ENCODE results near the gene GSN.

GSN gene

DNA sequence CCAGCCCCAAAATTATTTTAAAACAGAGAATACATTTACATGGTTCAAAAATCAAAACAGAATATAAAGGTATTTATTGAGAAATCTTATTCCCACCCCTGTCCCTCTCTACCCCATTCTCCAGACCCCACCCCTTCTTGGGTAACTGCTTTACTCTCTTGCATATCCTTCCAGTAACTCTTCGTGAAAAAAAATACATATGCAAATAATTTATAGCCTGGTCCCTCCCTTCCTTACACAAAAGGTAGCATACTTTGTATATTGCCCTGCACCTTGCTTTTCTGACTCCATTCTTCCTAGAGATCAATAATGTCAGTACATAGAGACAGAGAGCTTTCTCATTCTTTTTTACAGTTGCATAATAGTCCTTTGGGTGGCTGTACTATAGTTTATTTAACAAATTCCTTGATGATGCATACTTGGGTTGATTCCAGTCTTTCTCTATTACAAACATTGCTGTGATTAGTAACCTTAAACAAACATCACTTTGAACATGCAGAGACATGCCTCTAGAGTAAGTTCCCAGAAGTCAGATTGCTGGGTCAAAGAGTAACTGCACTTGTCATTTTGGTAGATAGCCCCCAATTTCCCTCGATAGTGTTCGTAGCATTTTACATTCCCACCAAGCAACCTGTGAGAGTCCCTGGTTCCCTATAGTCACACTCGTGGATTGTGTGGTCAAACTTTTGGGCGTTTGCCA lies 54.2 kb downstream of the GSN start:
- no peak for DNase-seq

GRCh38 chr9:121322737-121323448 lies 54.9 kb downstream of the GSN start:
- DNase-seq = no peak

- no peak for DNase-seq
Measured at GRCh38 chr9:121323449-121324151, 55.6 kb downstream of the GSN start.

DNA sequence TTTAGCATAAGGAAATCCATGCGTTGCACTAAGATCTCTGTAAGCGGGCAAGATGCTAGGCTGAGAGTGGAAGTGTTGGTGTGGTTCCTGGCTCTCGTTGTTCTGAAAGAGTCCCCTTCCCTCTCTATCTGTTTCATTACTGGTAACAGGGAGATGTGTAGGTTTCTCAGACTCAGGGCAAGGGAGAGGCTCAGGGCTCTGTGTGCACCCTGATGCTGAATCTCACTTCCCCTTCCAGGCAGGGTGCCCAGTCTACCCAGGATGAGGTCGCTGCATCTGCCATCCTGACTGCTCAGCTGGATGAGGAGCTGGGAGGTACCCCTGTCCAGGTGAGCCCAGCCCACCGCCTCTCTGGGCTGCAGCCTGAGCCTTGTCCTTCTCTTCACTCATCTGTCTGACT lies 56.4 kb downstream of the GSN start:
- no peak for DNase-seq

DNA sequence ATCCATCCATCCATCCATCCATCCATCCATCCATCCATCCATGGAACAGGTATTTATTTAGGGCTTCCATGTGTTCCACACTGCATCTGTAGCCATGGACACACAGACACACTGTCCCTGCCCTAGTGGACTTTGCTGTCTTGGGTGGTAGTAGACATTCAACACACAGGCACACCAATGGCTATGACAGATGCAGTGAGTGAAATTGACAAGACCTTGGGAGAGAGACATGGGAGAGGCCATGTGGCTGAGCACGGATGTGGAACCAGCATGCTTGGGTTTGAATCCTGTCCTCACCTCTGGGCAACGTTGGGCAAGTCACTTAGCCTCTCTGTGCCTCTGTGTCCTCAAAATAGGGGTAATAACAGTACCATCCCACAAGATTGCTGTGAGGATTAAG lies 56.8 kb downstream of the GSN start:
- DNase-seq = no peak

GRCh38 chr9:121325387-121325786 lies 57.4 kb downstream of the GSN start:
- DNase-seq = no peak

DNA sequence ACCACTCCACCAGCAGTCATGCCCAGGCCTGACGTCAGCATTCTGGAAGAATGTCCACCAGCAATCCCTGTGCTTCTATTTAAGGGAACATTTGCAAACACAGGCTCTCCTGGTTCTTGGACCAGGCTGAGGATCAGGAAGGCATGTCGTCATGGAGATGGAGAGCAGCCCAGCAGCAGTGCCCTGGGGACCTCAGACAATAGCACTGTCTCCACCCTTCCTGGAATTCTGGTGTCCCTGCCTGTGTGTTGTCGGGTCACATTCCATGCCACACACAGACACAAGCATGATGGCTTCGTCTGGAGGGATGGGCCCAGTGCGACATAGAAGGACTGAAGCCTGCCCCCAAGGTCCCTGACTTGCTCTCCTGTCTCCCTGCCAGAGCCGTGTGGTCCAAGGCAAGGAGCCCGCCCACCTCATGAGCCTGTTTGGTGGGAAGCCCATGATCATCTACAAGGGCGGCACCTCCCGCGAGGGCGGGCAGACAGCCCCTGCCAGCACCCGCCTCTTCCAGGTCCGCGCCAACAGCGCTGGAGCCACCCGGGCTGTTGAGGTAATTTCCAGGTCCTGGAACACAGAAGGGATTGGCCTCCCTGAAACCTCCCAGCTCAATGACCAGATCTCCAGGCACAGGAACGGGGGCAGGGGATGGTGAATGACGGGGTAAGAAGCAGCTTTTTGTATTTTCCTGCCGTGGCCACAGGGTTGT lies 58.3 kb downstream of the GSN start:
- peak in 18 of 56 donors; percentile 7 to 59 (median 33) for DNase-seq

- DNase-seq = no peak
Measured at GRCh38 chr9:121326901-121327613, 59.1 kb downstream of the GSN start.

DNA sequence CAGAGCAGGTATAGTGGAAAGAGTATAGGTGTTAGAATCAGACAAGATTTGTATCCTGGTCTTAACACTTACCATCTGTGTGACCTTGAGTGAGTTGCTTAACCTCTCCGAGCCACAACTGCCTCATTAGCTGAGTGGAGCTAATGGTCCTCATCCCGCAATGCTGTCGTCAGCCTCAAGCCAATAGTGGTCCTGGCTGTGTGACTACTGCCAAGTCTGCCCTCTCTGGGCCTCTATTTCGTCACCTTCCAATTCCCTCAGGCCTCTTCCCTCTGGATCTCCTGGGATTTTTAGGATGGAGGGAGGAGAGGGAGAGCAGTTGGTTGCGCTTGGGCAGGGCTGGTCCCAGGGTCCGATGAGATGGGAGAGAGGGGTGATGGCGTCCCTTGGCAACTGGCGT lies 60.5 kb downstream of the GSN start:
- DNase-seq = no peak

DNA sequence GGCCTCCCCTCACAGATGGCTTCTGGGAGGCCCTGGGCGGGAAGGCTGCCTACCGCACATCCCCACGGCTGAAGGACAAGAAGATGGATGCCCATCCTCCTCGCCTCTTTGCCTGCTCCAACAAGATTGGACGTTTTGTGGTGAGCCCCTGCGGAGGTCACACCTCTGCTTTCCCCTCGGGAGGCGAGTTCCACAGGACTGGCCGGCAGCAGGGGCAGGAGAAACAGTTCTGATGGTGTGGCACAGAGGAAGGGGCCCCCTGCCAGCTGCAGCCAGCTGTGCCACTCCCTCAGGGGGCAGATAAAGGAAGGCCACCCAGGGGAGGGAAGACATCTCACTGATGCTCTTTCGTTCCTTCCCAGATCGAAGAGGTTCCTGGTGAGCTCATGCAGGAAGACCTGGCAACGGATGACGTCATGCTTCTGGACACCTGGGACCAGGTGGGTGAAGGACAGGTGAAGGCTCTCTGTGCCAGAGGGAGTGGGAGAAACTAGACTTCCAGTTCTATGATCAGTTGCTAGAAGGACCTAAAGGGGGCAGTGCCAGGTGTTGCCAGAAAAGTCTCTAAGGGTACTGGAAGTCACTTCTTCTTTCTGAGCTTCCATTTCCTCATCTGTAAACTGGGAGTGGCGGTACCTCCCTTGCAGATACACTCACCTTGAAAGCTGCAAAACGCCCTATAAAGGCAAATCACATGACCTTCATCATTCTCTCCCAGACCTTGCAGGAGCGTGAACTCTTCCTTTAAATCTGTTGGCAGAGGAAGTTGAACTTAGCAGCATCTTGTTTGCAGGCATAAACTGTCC lies 61.1 kb downstream of the GSN start:
- DNase-seq = no peak

- no peak for DNase-seq
Measured at GRCh38 chr9:121331549-121331948, 63.6 kb downstream of the GSN start.

DNA sequence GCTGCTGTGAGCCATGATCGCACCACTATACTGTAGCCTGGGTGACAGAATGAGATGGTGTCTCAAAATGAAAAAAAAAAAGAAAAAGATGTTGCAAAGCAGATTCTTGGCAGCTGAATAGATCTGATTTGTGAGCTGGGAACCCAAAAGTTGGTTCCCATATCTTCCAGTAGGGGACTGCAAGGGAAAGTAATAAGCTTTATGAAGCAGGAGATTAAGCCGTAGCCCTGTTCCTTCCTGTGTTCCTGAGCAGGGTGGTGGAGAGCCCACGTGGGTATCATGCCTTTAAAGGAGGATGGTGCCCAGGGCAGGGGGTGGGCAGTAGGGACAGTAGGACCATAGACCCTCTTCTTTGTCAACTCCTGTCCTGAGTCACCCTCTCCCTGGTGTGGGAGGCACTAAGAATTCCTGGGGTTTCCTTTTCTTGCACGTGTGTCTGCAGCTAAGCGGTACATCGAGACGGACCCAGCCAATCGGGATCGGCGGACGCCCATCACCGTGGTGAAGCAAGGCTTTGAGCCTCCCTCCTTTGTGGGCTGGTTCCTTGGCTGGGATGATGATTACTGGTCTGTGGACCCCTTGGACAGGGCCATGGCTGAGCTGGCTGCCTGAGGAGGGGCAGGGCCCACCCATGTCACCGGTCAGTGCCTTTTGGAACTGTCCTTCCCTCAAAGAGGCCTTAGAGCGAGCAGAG lies 64.2 kb downstream of the GSN start:
- no peak for DNase-seq

DNA sequence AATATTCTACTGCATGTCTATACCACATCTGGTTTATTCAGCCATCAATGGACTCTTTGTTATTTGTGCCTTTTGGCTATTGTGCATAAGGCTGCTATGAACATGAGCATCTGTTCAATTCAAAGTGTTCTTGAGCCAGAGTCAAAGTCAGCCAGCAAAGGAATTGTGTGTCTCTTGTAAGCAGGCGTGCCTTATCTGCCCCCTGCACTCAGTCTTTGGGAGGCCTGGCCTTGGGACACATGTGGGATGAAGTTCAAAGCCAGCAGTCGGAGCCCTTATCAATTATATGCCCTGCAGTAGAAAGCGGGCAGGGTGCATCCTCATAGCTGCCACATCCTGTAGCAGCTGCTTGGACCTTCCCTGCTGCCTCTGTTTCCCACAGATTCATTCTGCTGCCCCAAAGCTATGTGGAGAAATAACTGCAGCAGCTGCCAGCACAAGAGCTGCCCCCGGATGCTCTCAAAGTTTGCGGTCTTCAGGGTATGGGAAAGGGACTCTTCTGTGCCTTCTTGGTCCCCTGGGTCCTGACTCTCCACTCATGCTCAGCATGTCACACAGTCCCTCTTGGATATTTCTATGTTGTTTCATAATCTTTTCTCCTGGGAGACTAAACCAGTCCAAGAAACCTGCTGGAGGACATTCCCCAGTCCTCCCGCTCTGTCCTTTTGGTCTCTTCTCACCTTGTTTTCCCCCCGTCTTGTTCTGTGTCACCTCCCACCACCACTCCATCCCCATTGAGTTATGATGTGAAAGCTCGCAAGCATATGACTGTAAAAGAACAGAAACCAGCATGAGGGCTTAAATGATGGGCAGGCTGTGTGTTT lies 66.2 kb downstream of the GSN start:
- no peak for DNase-seq

GRCh38 chr9:121336665-121337064 lies 68.7 kb downstream of the GSN start:
- no peak for DNase-seq

GRCh38 chr9:121339437-121339836 lies 71.5 kb downstream of the GSN start:
- DNase-seq = no peak

DNA sequence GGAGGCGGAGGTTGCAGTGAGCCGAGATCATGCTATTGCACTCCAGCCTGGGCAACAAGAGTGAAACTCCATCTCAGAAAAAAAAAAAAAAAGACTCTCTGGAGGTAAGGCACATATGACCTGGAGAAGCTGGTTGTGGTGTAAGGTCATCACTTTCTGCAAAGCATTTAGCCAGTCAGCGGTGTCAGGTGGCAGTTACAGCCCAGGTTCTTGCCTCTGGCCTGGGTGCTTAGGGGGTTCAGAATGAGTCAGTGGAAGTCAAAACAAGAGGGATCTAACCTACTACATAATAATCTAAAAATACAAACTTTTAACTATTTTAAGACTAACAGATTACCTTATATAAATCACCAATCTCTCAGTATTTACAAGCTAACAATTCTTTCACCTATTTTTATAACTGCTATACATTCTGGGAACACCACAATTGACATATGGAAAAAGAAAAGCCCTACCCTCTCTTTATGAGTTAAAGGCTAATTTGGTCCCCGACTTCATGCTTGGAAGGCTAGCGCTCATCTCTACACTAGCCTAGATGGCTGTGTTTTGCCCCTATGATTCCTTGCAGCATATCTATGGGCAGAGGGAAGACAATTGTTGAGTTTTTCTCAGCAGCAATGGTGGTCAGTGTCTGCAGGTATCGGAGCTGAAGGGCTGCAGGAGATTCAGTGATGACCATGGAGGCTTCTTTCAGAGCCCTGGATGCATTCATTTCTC lies 72.9 kb downstream of the GSN start:
- DNase-seq = no peak

DNA sequence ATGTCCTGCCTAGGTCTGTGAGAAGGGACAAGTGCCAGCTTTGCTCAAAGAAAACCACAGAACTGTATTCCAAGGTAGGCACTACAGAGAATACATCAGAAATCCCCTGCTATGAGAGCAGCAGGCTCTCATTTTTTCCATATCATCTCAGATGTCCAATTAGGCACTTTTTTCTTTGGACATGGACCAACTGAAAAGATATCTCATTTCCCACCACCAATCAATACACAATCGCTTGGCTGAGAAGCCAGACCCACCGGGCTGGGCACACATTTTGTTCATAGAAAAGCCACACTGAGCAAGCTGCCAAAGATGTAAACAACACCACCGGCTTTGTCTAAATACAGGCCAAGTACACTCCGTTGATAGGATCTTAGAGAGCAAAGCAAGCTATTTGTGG lies 76.2 kb downstream of the GSN start:
- DNase-seq = no peak

GRCh38 chr9:121345070-121345469 lies 77.1 kb downstream of the GSN start:
- DNase-seq = no peak
